ENCODE measurements around the gene CTRB1. TPM values are rescaled to one million over a fixed set of nuclear protein-coding genes. Genes with fewer than 3 reads are reported as not detected.
A peak's percentile ranks its signal among the peaks of the same experiment; 100 is the strongest.
"Not testable (repeated sequence)": the region's sequence is repeated elsewhere in the genome, so short reads cannot be mapped to it uniquely, and the experiment has no call there.

Gene CTRB1
- total RNA-seq, 1 experiment from 2014 or later, result not detected

- Histone ChIP-seq H3K36me3 (replicated peaks; ENCODE audit: control insufficient read depth, insufficient read depth, low read length) (peaks cover 37% of the 10 kb centered on the region), H3K27me3 (ENCODE audit: control insufficient read depth, insufficient read depth, low read length) (no peaks in the 10 kb centered on the region), H3K4me3 (ENCODE audit: insufficient read depth, low read depth, low read length) (no peak overlapping the region)
- DNase-seq, result peak; percentile 81
These were observed 19.5 kb downstream of the CTRB1 start for GRCh38 chr16:75238132-75238852.

- Histone ChIP-seq H3K27me3 (ENCODE audit: control insufficient read depth, insufficient read depth, low read length) (no peaks in the 10 kb centered on the region), H3K4me3 (ENCODE audit: insufficient read depth, low read depth, low read length) (no peak overlapping the region), H3K36me3 (replicated peaks; ENCODE audit: control insufficient read depth, insufficient read depth, low read length) (peaks cover 33% of the 10 kb centered on the region)
- DNase-seq, result peak; percentile 76
These were observed 20.2 kb downstream of the CTRB1 start for GRCh38 chr16:75238853-75239541.

- no peaks in the 10 kb centered on the region for H3K27me3 ChIP-seq (ENCODE audit: control insufficient read depth, insufficient read depth, low read length)
- no peak for DNase-seq
- peaks cover 29% of the 10 kb centered on the region for H3K36me3 ChIP-seq (replicated peaks; ENCODE audit: control insufficient read depth, insufficient read depth, low read length)
- no peak overlapping the region for H3K4me3 ChIP-seq (ENCODE audit: insufficient read depth, low read depth, low read length)
These were observed 20.8 kb downstream of the CTRB1 start for GRCh38 chr16:75239542-75240122.

GRCh38 chr16:75240633-75241032 is 21.8 kb downstream of the CTRB1 start:
- H3K36me3 ChIP-seq (replicated peaks; ENCODE audit: control insufficient read depth, insufficient read depth, low read length), result peaks cover 24% of the 10 kb centered on the region
- DNase-seq; H3K27me3 ChIP-seq (ENCODE audit: control insufficient read depth, insufficient read depth, low read length); H3K4me3 ChIP-seq (ENCODE audit: insufficient read depth, low read depth, low read length): not testable (repeated sequence)

- H3K4me3 ChIP-seq (ENCODE audit: insufficient read depth, low read depth, low read length), result no peak overlapping the region
- H3K36me3 ChIP-seq (replicated peaks; ENCODE audit: control insufficient read depth, insufficient read depth, low read length), result peaks cover 21% of the 10 kb centered on the region
- no peak for DNase-seq
- H3K27me3 ChIP-seq (ENCODE audit: control insufficient read depth, insufficient read depth, low read length), result no peaks in the 10 kb centered on the region
These were observed 22.6 kb downstream of the CTRB1 start for GRCh38 chr16:75241412-75241811.

- peaks cover 21% of the 10 kb centered on the region for H3K36me3 ChIP-seq (replicated peaks; ENCODE audit: control insufficient read depth, insufficient read depth, low read length)
- no peak for DNase-seq
- H3K27me3 ChIP-seq (ENCODE audit: control insufficient read depth, insufficient read depth, low read length), result no peaks in the 10 kb centered on the region
- H3K4me3 ChIP-seq (ENCODE audit: insufficient read depth, low read depth, low read length), result no peak overlapping the region
These were observed 23.2 kb downstream of the CTRB1 start for GRCh38 chr16:75241955-75242354.

GRCh38 chr16:75242436-75243078 is 23.8 kb downstream of the CTRB1 start:
- peaks cover 21% of the 10 kb centered on the region for H3K36me3 ChIP-seq (replicated peaks; ENCODE audit: control insufficient read depth, insufficient read depth, low read length)
- H3K4me3 ChIP-seq (ENCODE audit: insufficient read depth, low read depth, low read length); DNase-seq; H3K27me3 ChIP-seq (ENCODE audit: control insufficient read depth, insufficient read depth, low read length): not testable (repeated sequence)

- no peaks in the 10 kb centered on the region for H3K27me3 ChIP-seq (ENCODE audit: control insufficient read depth, insufficient read depth, low read length)
- no peak overlapping the region for H3K4me3 ChIP-seq (ENCODE audit: insufficient read depth, low read depth, low read length)
- no peak for DNase-seq
- peaks cover 22% of the 10 kb centered on the region for H3K36me3 ChIP-seq (replicated peaks; ENCODE audit: control insufficient read depth, insufficient read depth, low read length)
These were observed 25.0 kb downstream of the CTRB1 start for GRCh38 chr16:75243667-75244224.

GRCh38 chr16:75244225-75244809 is 25.5 kb downstream of the CTRB1 start:
- peaks cover 22% of the 10 kb centered on the region for H3K36me3 ChIP-seq (replicated peaks; ENCODE audit: control insufficient read depth, insufficient read depth, low read length)
- H3K27me3 ChIP-seq (ENCODE audit: control insufficient read depth, insufficient read depth, low read length), result no peaks in the 10 kb centered on the region
- DNase-seq, result no peak
- H3K4me3 ChIP-seq (ENCODE audit: insufficient read depth, low read depth, low read length), result no peak overlapping the region

- Histone ChIP-seq H3K4me3 (ENCODE audit: insufficient read depth, low read depth, low read length) (no peak overlapping the region), H3K36me3 (replicated peaks; ENCODE audit: control insufficient read depth, insufficient read depth, low read length) (peaks cover 19% of the 10 kb centered on the region), H3K27me3 (ENCODE audit: control insufficient read depth, insufficient read depth, low read length) (no peaks in the 10 kb centered on the region)
- DNase-seq, result peak; percentile 94
These were observed 26.3 kb downstream of the CTRB1 start for GRCh38 chr16:75244844-75245758.

- Histone ChIP-seq H3K27me3 (ENCODE audit: control insufficient read depth, insufficient read depth, low read length) (no peaks in the 10 kb centered on the region), H3K36me3 (replicated peaks; ENCODE audit: control insufficient read depth, insufficient read depth, low read length) (peaks cover 11% of the 10 kb centered on the region), H3K4me3 (ENCODE audit: insufficient read depth, low read depth, low read length) (no peak overlapping the region)
- DNase-seq, result no peak
These were observed 27.9 kb downstream of the CTRB1 start for GRCh38 chr16:75246504-75247205.

GRCh38 chr16:75247249-75247648 is 28.5 kb downstream of the CTRB1 start:
- H3K4me3 ChIP-seq (ENCODE audit: insufficient read depth, low read depth, low read length), result no peak overlapping the region
- H3K36me3 ChIP-seq (replicated peaks; ENCODE audit: control insufficient read depth, insufficient read depth, low read length), result peaks cover 6% of the 10 kb centered on the region
- DNase-seq, result no peak

GRCh38 chr16:75248142-75248535 is 29.4 kb downstream of the CTRB1 start:
- no peak for DNase-seq
- no peak overlapping the region for H3K4me3 ChIP-seq (ENCODE audit: insufficient read depth, low read depth, low read length)

More at GRCh38 chr16:75247249-75247648, 28.5 kb downstream of the CTRB1 start:
- no peaks in the 10 kb centered on the region for H3K27me3 ChIP-seq (ENCODE audit: control insufficient read depth, insufficient read depth, low read length)

More at GRCh38 chr16:75248142-75248535, 29.4 kb downstream of the CTRB1 start:
- peaks cover 2% of the 10 kb centered on the region for H3K36me3 ChIP-seq (replicated peaks; ENCODE audit: control insufficient read depth, insufficient read depth, low read length)
- no peaks in the 10 kb centered on the region for H3K27me3 ChIP-seq (ENCODE audit: control insufficient read depth, insufficient read depth, low read length)

Data from H7 (cell line).